Measurements from ENCODE around the gene FAM47C.
"Not testable (repeated sequence)": the region's sequence is repeated elsewhere in the genome, so short reads cannot be mapped to it uniquely, and the experiment has no call there.

The FAM47C gene

GRCh38 chrX:37008182-37008581, at the start of gene FAM47C:
FAM47C (plus strand) TSS chrX:37008366; CDS start chrX:37008411, 45 bp downstream.
- H3K9me3 ChIP-seq (ENCODE audit: control insufficient read depth, insufficient read depth, low read length); H3K4me2 ChIP-seq (ENCODE audit: low read length); H3K27ac ChIP-seq (ENCODE audit: low read depth, low read length); H3F3A ChIP-seq (ENCODE audit: control insufficient read depth, insufficient read depth); H3K36me3 ChIP-seq (ENCODE audit: control insufficient read depth, low read length); H3K4me1 ChIP-seq (ENCODE audit: control insufficient read depth, low read length); H3K79me2 ChIP-seq (ENCODE audit: control insufficient read depth, low read length); H3K9me2 ChIP-seq (replicated peaks; ENCODE audit: control insufficient read depth, low read length); H4K20me1 ChIP-seq (ENCODE audit: control insufficient read depth, insufficient read depth, low read depth, low read length); H3K27me3 ChIP-seq (ENCODE audit: control insufficient read depth, low read length); H3K4me3 ChIP-seq (ENCODE audit: low read length): not testable (repeated sequence)

DNA sequence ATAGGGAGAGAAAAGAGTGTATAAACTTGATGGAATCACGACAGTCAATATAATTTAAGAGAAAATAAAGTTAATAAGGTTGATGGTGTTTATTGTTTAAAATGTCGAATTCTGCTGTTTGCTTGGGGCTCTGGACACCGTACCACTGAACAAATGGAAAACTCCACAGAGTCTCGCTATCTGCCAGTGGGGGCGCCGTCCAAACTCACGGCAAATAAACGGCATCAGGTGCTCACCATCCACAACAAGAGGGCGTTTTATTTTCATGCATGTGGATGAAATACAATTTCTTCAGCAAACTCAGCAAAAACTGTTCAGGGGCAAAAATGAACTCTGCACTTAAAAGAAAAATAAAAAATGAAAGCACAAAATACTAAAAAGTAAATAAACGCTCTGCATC, 46.6 kb upstream of the FAM47C start:
- Histone ChIP-seq H3K79me2 (ENCODE audit: control insufficient read depth, low read length) (no peaks in the 10 kb centered on the region), H3K9me3 (ENCODE audit: control insufficient read depth, insufficient read depth, low read length) (no peaks in the 10 kb centered on the region), H3K36me3 (ENCODE audit: control insufficient read depth, low read length) (no peaks in the 10 kb centered on the region), H3K4me3 (ENCODE audit: low read length) (no peak overlapping the region), H4K20me1 (ENCODE audit: control insufficient read depth, insufficient read depth, low read depth, low read length) (no peaks in the 10 kb centered on the region), H3K27me3 (ENCODE audit: control insufficient read depth, low read length) (no peaks in the 10 kb centered on the region), H3K27ac (ENCODE audit: low read depth, low read length) (no peak overlapping the region), H3K4me2 (ENCODE audit: low read length) (no peak overlapping the region), H3F3A (ENCODE audit: control insufficient read depth, insufficient read depth) (no peaks in the 10 kb centered on the region), H3K9me2 (replicated peaks; ENCODE audit: control insufficient read depth, low read length) (no peaks in the 10 kb centered on the region), H3K4me1 (ENCODE audit: control insufficient read depth, low read length) (no peaks in the 10 kb centered on the region)
- TF ChIP-seq CTCF (IDR thresholded peaks at IDR 0.05; ENCODE audit: low read depth, low read length, poor library complexity, severe bottlenecking) (no peak), EZH2phosphoT487 (IDR thresholded peaks at IDR 0.05; ENCODE audit: borderline replicate concordance, low read length) (no peak)

- H3K4me2 ChIP-seq (ENCODE audit: low read length) = no peak overlapping the region
- TF ChIP-seq CTCF (IDR thresholded peaks at IDR 0.05; ENCODE audit: low read depth, low read length, poor library complexity, severe bottlenecking) (no peak), EZH2phosphoT487 (IDR thresholded peaks at IDR 0.05; ENCODE audit: borderline replicate concordance, low read length) (no peak)
- no peaks in the 10 kb centered on the region for H3K36me3 ChIP-seq (ENCODE audit: control insufficient read depth, low read length)
- no peaks in the 10 kb centered on the region for H3K79me2 ChIP-seq (ENCODE audit: control insufficient read depth, low read length)
- H3K27ac ChIP-seq (ENCODE audit: low read depth, low read length) = no peak overlapping the region
- H3K4me3 ChIP-seq (ENCODE audit: low read length) = no peak overlapping the region
- H3K27me3 ChIP-seq (ENCODE audit: control insufficient read depth, low read length) = no peaks in the 10 kb centered on the region
- no peaks in the 10 kb centered on the region for H3K9me3 ChIP-seq (ENCODE audit: control insufficient read depth, insufficient read depth, low read length)
- H3K9me2 ChIP-seq (replicated peaks; ENCODE audit: control insufficient read depth, low read length) = no peaks in the 10 kb centered on the region
- H3K4me1 ChIP-seq (ENCODE audit: control insufficient read depth, low read length) = no peaks in the 10 kb centered on the region
- no peaks in the 10 kb centered on the region for H3F3A ChIP-seq (ENCODE audit: control insufficient read depth, insufficient read depth)
- H4K20me1 ChIP-seq (ENCODE audit: control insufficient read depth, insufficient read depth, low read depth, low read length) = no peaks in the 10 kb centered on the region
Measured at GRCh38 chrX:36963069-36963808, 44.9 kb upstream of the FAM47C start.

GRCh38 chrX:36963852-36964251, 44.3 kb upstream of the FAM47C start:
- Histone ChIP-seq H3K27me3 (ENCODE audit: control insufficient read depth, low read length) (no peaks in the 10 kb centered on the region), H4K20me1 (ENCODE audit: control insufficient read depth, insufficient read depth, low read depth, low read length) (no peaks in the 10 kb centered on the region), H3K79me2 (ENCODE audit: control insufficient read depth, low read length) (no peaks in the 10 kb centered on the region), H3K36me3 (ENCODE audit: control insufficient read depth, low read length) (no peaks in the 10 kb centered on the region), H3K4me3 (ENCODE audit: low read length) (no peak overlapping the region), H3F3A (ENCODE audit: control insufficient read depth, insufficient read depth) (no peaks in the 10 kb centered on the region), H3K27ac (ENCODE audit: low read depth, low read length) (no peak overlapping the region), H3K9me2 (replicated peaks; ENCODE audit: control insufficient read depth, low read length) (no peaks in the 10 kb centered on the region), H3K4me1 (ENCODE audit: control insufficient read depth, low read length) (no peaks in the 10 kb centered on the region), H3K4me2 (ENCODE audit: low read length) (no peak overlapping the region), H3K9me3 (ENCODE audit: control insufficient read depth, insufficient read depth, low read length) (no peaks in the 10 kb centered on the region)
- TF ChIP-seq EZH2phosphoT487 (IDR thresholded peaks at IDR 0.05; ENCODE audit: borderline replicate concordance, low read length) (no peak), CTCF (IDR thresholded peaks at IDR 0.05; ENCODE audit: low read depth, low read length, poor library complexity, severe bottlenecking) (no peak)

All from DOHH2 (cell line).